A549 (cell line): ENCODE measurements around the gene PHF20. TPM values are rescaled to one million over a fixed set of nuclear protein-coding genes. Genes with fewer than 3 reads are reported as not detected.

ENCODE experiments used
- ATAC-seq, 2 experiments: fragments of 200-7000 bp in 1 of 2; fragments of >200 bp in 1 of 2; cut with Nextera tagmentation in 1 of 2; cut with Tn5 transposase in 1 of 2; 3 replicates each; pipeline versions ENCODE4 v1.8.0 to v1.9.1; 2018 to 2020; ENCODE audit warnings: mild to moderate bottlenecking in 1 of 2, moderate library complexity in 1 of 2
- CTCF ChIA-PET: fragments of 300-600 bp; sonication (Branson Sonifier 250); formaldehyde crosslinking; extraction: SDS; loops from one replicate; lab custom pipeline; 2021; ENCODE audit warnings: antibody characterized with exemption, inconsistent platforms; lab: Yijun Ruan, JAX
- POLR2A ChIA-PET: fragments of 350-600 bp; formaldehyde crosslinking; extraction: SDS; loops from one replicate; lab custom pipeline; 2021; ENCODE audit warnings: antibody characterized with exemption, inconsistent platforms; lab: Yijun Ruan, JAX
- DNase-seq, 2 experiments: peaks; one replicate each; pipeline versions ENCODE4 v3.0.0 to v3.0.0-alpha.2; 2011 to 2016; ENCODE audit warnings: low read depth in 1 of 2, low spot score in 1 of 2
- FAIRE-seq: peaks from 2 replicates; lab custom pipeline; 2011; peaks lifted over from hg19 to GRCh38; lab: Jason Lieb, UNC
- H3K27ac ChIP-seq, 2 experiments: fragments of >200 bp; sonication (Bioruptor Twin); formaldehyde crosslinking; 3 replicates each; pipeline ENCODE4 v1.5.1; 2016 to 2017
- H3K4me1 ChIP-seq: fragments of >200 bp; sonication (Bioruptor Twin); formaldehyde crosslinking; 3 replicates; pipeline ENCODE4 v1.6.1; 2016
- H3K4me2 ChIP-seq: fragments of >200 bp; sonication (Bioruptor Twin); formaldehyde crosslinking; 3 replicates; pipeline ENCODE4 v1.6.1; 2016
- H3K4me3 ChIP-seq: fragments of >200 bp; sonication (Bioruptor Twin); formaldehyde crosslinking; 3 replicates; pipeline ENCODE4 v1.5.1; 2016
- H3K9me3 ChIP-seq: fragments of >200 bp; sonication (Bioruptor Twin); formaldehyde crosslinking; 3 replicates; pipeline ENCODE4 v1.6.1; 2016
- CEBPB ChIP-seq, 2 experiments: fragments of >200 bp in 1 of 2; sonication (Bioruptor Twin) in 1 of 2; formaldehyde crosslinking in 1 of 2; IDR thresholded peaks; 2 replicates each; pipeline ENCODE4 v1.6.1; 2012 to 2016
- CHD2 ChIP-seq: fragments of 150-350 bp; IDR thresholded peaks from 2 replicates; pipeline ENCODE4 v1.6.1; 2014; ENCODE audit warnings: low read length; ENCODE audit not compliant: partially characterized antibody
- CHD4 ChIP-seq: fragments of 200-600 bp; sonication (generic); IDR thresholded peaks from 2 replicates; pipeline ENCODE4 v1.6.1; 2016; ENCODE audit warnings: antibody characterized with exemption, mild to moderate bottlenecking, borderline replicate concordance
- HOXA7 ChIP-seq: fragments of 250-450 bp; sonication (Bioruptor Pico); IDR thresholded peaks from 2 replicates; pipeline ENCODE4 v1.5.0; 2020; ENCODE audit warnings: mild to moderate bottlenecking, moderate library complexity
- HOXB13 ChIP-seq: fragments of 250-450 bp; sonication (Bioruptor Pico); IDR thresholded peaks from 2 replicates; pipeline ENCODE4 v1.5.0; 2020; ENCODE audit warnings: low read depth, mild to moderate bottlenecking, moderate library complexity
- JUN ChIP-seq, 2 experiments: fragments of >200 bp; sonication (Bioruptor Twin); formaldehyde crosslinking; IDR thresholded peaks; 2 replicates in 1 of 2; 3 replicates in 1 of 2; pipeline ENCODE4 v1.6.1; 2016 to 2017
- NR3C1 ChIP-seq: fragments of >200 bp; sonication (Bioruptor Twin); formaldehyde crosslinking; IDR thresholded peaks from 3 replicates; pipeline ENCODE4 v1.6.1; 2017
- POLR2AphosphoS2 ChIP-seq: conservative IDR thresholded peaks from 2 replicates; pipeline ENCODE4 v1.6.1; 2012; ENCODE audit warnings: low read length, improper control_type of control experiment, inconsistent platforms
- RARB ChIP-seq: fragments of 250-450 bp; sonication (Bioruptor Pico); IDR thresholded peaks from 2 replicates; pipeline ENCODE4 v1.8.0; 2021; ENCODE audit warnings: mild to moderate bottlenecking, moderate library complexity
- SREBF2 ChIP-seq: fragments of 450-650 bp; IDR thresholded peaks from 2 replicates; pipeline ENCODE4 v1.6.1; 2014; ENCODE audit warnings: mild to moderate bottlenecking, moderate library complexity
- TFCP2L1 ChIP-seq: fragments of 250-450 bp; sonication (Bioruptor Pico); IDR thresholded peaks from 2 replicates; pipeline ENCODE4 v1.5.0; 2021; ENCODE audit warnings: mild to moderate bottlenecking
- ZSCAN20 ChIP-seq: fragments of 250-450 bp; sonication (Bioruptor Pico); IDR thresholded peaks from 2 replicates; pipeline ENCODE4 v1.8.0; 2022; ENCODE audit warnings: mild to moderate bottlenecking, moderate library complexity
- WGBS: methylation state at CpG from one replicate; pipeline ENCODE4 v1.1.6; 2017; ENCODE audit errors: missing lambda C conversion rate; 5-methylcytosine and 5-hydroxymethylcytosine counted together
- polyA plus RNA-seq, 4 experiments: library from polyadenylated mRNA; depleted of rRNA in 3 of 4; stranded (reverse); fragments of >200 nt; fragmentation: RNase III in 1 of 4; extraction: RNeasy Plus Mini Kit Qiagen cat#74134 plus additional on column Dnase treatment in 1 of 4; gene quantifications; 2 replicates in 3 of 4; 3 replicates in 1 of 4; pipeline ENCODE4 v1.2.3, GENCODE V29; 2011 to 2017
- TF ChIP-seq, protein P1 (sequence below): fragments of 250-450 bp; sonication (Bioruptor Pico); IDR thresholded peaks from 2 replicates; pipeline ENCODE4 v1.5.0; 2020; ENCODE audit warnings: low read depth, mild to moderate bottlenecking, moderate library complexity
- TF ChIP-seq, protein P2 (sequence below): IDR thresholded peaks from 2 replicates; pipeline ENCODE4 v1.6.1; 2012

PHF20 gene
- polyA plus RNA-seq, 2 of the 4 experiments (the other 2 are of a cell fraction) = 24.0 to 32.8 TPM

DNA sequence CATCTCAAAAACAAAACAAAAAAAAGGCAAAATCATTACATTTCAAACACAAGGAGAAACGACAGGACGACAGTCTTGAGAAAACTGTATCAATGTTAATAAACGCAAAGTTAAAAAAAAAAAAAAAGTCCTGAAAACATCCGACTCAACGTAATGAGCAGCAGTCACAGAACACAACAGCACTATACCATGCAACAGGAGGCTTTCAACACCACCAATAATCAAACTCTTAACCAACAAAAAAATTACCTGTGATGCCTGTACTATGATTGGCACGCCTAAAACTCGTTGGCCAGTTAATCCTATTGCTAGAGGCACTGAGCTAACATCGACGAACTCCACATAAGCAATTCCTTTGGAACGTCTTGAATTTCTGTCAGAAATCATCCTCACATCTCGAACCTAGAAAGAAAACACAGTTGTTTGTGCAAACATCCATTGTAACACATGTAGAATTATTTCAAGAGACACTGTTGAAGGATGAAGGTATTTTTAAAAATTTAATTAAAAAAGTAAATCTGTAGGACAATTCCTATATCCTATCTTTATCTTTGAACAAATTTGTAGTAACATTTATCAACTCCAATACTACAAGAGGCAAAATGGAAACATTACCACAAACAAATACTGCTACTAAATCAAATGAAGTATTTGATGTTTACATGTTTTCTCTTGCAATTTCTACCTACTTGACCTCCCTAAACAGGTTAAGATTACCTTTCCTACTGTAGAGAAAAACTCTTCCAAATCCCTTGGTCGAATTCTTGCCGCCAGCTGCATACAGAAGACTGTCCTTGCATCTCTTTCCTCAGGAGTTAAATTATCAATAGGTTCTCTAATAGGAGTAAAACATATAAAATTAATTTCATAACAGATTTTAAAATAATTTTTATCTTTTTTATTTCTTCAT, 47.2 kb upstream of the PHF20 start:
- Histone ChIP-seq H3K4me2 (no peak overlapping the region), H3K9me3 (no peaks in the 10 kb centered on the region), H3K27ac (no peak overlapping the region), H3K4me3 (no peak overlapping the region), H3K4me1 (no peaks in the 10 kb centered on the region; the same call in 2 of the 3 replicates)
- ATAC-seq = no peak
- CTCF ChIA-PET = interaction anchor here (1.4 kb wide), 1 partner anchor 8 kb away, joined by 4 read pairs; no protein-coding TSS in a partner anchor
- 88% methylated on average over 13 of the region's 13 CpGs for WGBS
- DNase-seq = no peak
- no peak for TF ChIP-seq CHD4
- TF ChIP-seq HOXB13 (CRISPR knock-in tag) = no peak
- 0 out of 5 replicates have a peak, but pooled peaks of 1 of the 2 experiments have one; percentile 3 for TF ChIP-seq JUN (IDR thresholded peaks at IDR 0.05)
- TF ChIP-seq CHD2 = no peak
- no peak for TF ChIP-seq SREBF2
- TF ChIP-seq POLR2AphosphoS2 = peak; percentile 58; the same call in 1 of the 2 replicates
- TF ChIP-seq HOXA7 (CRISPR knock-in tag) = 0 out of 2 replicates have a peak, but pooled peaks have one; percentile 39
- POLR2A ChIA-PET = interaction anchor here (0.6 to 1.2 kb wide), 2 partner anchors 18 to 73 kb away, joined by 5 read pairs; partner anchors contain the start of gene RBM39
- no peak for FAIRE-seq

DNA sequence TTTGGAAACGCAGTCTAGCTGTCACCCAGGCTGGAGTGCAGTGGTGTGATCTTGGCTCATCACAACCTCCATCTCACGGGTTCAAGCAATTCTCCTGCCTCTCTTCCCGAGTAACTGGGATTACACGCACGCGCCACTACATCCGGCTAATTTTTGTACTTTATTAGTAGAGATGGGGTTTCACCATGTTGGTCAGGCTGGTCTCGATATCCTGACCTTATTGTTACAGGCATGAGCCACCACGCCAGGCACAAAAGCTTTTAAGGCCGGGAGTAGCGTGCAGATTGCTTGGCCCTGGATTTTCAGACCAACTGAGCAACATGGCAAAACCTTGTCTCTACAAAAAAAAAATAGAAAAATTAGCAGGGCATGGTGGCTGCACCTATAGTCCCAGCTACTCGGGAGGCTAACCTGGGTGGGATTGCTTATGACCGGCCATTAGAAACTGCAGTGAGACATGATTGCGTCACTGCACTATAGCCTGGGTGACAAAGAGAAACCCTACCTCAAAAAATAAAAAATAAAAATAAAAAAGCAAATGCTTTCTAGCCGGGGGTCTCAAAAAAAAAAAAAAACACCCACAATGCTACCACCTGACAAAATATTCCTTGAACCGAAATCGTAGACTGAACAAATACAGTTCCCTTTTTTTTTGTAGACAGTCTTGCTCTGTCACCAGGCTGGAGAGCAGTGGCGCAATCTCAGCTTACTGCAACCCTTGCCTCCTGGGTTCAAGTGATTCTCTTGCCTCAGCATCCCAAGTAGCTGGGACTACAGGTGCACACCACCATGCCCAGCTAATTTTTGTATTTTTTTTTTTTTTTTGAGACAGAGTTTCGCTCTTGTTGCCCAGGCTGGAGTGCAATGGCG, 44.7 kb upstream of the PHF20 start:
- no peaks in the 10 kb centered on the region for H3K9me3 ChIP-seq
- no peak overlapping the region for H3K4me3 ChIP-seq
- no peak for ATAC-seq
- FAIRE-seq = no peak
- H3K4me1 ChIP-seq = peaks cover 20% of the 10 kb centered on the region
- DNase-seq = no peak
- H3K27ac ChIP-seq = no peak overlapping the region
- TF ChIP-seq RARB (CRISPR knock-in tag) (no peak), CEBPB (IDR thresholded peaks at IDR 0.05) (peak; percentile 33 to 52; a peak in 1 of 4 replicates), NR3C1 (no peak)
- TF ChIP-seq, protein P1, sequence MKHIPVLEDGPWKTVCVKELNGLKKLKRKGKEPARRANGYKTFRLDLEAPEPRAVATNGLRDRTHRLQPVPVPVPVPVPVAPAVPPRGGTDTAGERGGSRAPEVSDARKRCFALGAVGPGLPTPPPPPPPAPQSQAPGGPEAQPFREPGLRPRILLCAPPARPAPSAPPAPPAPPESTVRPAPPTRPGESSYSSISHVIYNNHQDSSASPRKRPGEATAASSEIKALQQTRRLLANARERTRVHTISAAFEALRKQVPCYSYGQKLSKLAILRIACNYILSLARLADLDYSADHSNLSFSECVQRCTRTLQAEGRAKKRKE (CRISPR knock-in tag) = no peak
- TF ChIP-seq, protein P2, sequence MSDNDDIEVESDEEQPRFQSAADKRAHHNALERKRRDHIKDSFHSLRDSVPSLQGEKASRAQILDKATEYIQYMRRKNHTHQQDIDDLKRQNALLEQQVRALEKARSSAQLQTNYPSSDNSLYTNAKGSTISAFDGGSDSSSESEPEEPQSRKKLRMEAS = no peak
- TF ChIP-seq, all 56 proteins: peak for 1
- 93% methylated on average over 20 of the region's 20 CpGs for WGBS
- H3K4me2 ChIP-seq = no peak overlapping the region
- POLR2A ChIA-PET = interaction anchor here (0.9 to 1.6 kb wide), 3 partner anchors 9 to 23 kb away, joined by 3 read pairs; no protein-coding TSS in a partner anchor
- CTCF ChIA-PET = interaction anchor here (0.6 to 4.1 kb wide), 5 partner anchors 11 to 230 kb away, joined by 3 to 14 read pairs (median 3); no protein-coding TSS in a partner anchor

DNA sequence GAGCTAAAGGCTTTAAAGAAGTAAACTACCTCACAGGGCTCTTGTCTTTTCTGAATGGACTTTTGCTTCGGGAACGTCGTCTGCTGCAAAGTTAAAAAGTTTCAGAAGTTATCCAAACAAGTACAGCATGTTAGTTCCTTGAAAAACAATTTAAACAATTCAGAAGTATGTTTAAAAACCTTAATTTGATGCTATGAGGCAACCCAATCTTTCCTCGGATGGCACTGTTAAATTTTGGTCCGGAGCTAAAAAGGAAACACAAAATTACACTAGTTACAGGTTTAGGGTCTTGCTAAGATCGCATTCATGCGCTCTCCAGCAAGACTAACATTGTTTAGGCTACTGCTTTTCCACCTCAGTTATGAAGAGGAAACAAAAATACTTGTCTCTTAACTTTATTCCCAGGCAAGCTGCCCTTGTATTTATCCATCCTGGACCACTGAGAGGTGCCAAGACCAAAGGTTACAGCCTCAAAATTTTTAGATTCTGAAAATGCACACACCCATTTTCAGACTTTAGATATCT, 42.5 kb upstream of the PHF20 start:
- whole genome bisulfite sequencing = 90% methylated on average over 7 of the region's 7 CpGs
- Histone ChIP-seq H3K4me1 (peaks cover 32% of the 10 kb centered on the region), H3K4me3 (no peak overlapping the region)
- CTCF ChIA-PET = interaction anchor here (0.6 to 4.1 kb wide), 4 partner anchors 8 to 30 kb away, joined by 3 to 14 read pairs (median 4); partner anchors contain the start of genes NFS1 and ROMO1
- FAIRE-seq = no peak
- DNase-seq = no peak
- no peak for TF ChIP-seq ZSCAN20 (CRISPR knock-in tag)
- 0 out of 2 replicates have a peak, but pooled peaks have one; percentile 52 for TF ChIP-seq TFCP2L1
- TF ChIP-seq, all 56 proteins: peak for 1
- no peak for ATAC-seq
- Histone ChIP-seq H3K27ac (no peak overlapping the region), H3K9me3 (no peaks in the 10 kb centered on the region), H3K4me2 (no peak overlapping the region)
- POLR2A ChIA-PET = interaction anchor here (0.7 to 4.0 kb wide), 3 partner anchors 11 to 23 kb away, joined by 3 to 38 read pairs (median 7); partner anchors contain the start of gene RBM39
